ENCODE data around the gene MLANA. TPM values are rescaled to one million over a fixed set of nuclear protein-coding genes. Genes with fewer than 3 reads are reported as not detected.
"Not testable (repeated sequence)": the region's sequence is repeated elsewhere in the genome, so short reads cannot be mapped to it uniquely, and the experiment has no call there.

The MLANA gene
- polyA plus RNA-seq, 3 donors: not detected

DNA sequence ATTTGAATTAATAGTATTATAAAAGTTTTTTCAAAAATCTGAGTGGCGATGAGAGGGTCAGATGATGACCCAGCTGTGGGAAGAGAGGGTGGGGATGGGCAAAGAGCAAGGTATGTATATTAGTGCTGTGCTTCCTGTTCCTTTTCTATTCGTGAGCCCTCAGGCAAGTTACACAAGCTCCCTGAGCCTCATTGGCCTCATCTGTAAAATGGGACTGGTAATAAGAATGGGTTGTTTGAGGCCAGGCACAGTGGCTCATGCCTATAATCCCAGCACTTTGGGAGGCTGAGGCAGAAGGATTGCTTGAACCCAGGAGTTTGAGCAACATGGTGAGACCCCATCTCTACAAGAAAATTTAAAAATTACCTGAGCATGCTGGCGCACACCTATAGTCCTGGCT is 24.0 kb upstream of the MLANA start:
- 84 to 89% (median 86%) methylated on average over 3 of the region's 3 CpGs for WGBS, 3 donors
- no peak overlapping the region for H3K27ac ChIP-seq (ENCODE audit: low read depth, low read length)

DNA sequence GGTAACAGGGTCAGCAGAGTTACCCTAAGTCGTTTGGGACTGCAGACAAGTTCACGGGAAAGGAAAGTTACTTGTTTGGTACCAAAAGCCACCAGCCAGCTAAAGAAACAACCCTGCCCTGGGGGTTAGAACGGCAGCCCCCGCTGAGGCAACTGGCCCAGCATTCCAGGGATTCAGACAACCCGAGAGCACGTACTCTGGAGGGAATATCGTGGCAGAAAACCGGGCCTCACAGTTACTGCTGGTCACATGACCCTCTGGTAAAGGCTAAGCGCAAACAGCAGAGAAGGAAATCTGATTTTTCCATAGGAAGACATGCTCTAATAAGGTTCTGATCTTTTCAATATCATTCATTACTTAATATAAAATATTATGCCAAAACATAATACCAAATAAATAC is 22.5 kb upstream of the MLANA start:
- no peak overlapping the region for H3K27ac ChIP-seq (ENCODE audit: low read depth, low read length)
- WGBS, 3 donors: 79 to 84% (median 82%) methylated on average over 9 of the region's 9 CpGs

DNA sequence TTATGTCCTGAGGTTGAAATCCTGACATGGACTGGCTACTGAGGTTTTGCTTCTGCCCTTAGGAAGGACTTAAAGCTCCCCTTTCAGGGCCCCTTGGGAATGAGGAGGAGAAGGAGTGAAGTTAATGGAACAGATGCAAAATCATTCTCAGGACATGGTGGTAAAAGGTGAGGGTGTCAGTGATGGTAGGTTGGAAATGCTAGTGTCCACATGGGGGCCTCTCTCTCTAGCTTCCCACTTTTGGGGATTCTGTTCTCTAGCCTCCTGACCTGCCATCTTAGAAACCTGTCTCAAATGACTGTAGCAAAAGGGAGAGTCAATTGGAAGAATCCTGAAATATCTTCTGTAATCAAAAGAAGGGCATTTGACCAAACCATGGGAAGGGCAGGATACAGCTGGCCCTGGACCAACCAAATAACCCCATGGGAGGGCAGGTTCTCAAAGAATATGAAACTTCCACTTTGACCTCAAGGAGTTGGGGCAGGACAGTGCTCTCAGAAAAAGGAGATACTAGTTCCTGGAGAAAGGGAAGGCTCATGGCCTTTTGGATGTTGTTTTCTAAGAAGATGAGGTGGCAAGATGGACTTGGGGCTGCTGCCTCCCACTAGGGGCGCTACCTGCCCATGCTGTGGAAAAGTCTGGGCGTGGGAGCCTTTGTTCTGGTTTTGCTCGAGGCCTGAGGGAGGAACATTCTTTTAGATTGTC is 21.2 kb upstream of the MLANA start:
- WGBS, 3 donors: 84 to 92% (median 89%) methylated on average over 3 of the region's 3 CpGs
- H3K27ac ChIP-seq (ENCODE audit: low read depth, low read length): no peak overlapping the region

DNA sequence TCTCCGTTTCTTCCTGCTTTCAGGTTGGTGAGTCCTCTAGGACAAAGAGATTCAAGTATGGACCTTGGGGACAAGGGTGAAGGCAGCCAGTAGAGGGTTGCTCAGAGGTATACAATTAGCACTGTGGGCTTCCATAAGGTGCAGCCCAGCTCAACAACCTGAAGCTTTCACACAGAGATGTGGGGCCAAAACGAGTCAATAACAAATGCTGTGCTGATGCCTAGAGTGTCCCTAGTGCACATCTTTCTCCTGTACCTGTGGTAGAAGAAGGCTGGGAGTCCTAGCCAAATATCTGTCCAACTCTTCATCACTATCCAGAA is 20.7 kb upstream of the MLANA start:
- H3K27ac ChIP-seq (ENCODE audit: low read depth, low read length): no peak overlapping the region

DNA sequence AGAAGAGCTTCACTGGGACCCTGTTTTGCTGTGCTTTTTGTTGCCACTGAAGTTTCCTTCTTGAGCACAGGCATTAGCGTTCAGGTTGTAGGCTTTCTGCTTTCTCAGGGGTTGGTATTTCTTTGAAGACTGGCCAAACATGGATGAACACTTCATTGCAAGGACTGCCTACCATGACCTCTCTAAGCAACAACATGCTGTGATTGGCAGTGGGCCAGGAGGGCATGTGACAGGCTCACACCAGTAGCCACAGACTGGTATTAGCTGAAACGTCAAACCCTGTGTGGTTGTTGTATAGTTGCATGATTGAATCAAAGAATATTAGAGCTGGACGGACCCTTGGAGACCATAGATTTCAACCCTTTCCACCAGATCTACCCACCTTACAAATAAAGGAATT is 20.0 kb upstream of the MLANA start:
- H3K27ac ChIP-seq (ENCODE audit: low read depth, low read length): no peak overlapping the region
- WGBS, 3 donors: 56 to 84% (median 77%) methylated on average over 3 of the region's 3 CpGs

More for the DNA sequence above, 20.7 kb upstream of the MLANA start:
- 72 to 90% (median 84%) methylated on average over 2 of the region's 2 CpGs for WGBS, 3 donors

DNA sequence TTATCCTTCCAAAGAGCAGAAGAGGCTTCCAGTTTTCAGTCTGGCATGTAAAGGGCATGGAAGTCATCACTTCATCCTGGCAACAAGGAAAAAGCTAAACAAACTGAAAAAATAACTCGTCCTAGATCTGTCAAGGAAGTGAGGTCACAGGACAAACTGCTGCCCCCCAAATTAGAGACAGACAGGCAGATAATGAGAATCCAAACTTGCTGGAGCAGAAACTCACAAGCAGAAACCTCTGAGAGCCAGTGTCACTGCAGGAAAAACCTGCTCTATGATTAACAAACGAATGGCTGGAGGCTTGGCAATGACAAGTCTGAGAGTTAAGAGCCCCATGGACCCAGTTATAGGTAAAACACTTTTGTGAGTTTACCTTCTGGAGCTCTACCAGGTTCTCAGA is 18.9 kb upstream of the MLANA start:
- WGBS, 3 donors: 52 to 61% (median 58%) methylated on average over 2 of the region's 2 CpGs
- no peak overlapping the region for H3K27ac ChIP-seq (ENCODE audit: low read depth, low read length)

DNA sequence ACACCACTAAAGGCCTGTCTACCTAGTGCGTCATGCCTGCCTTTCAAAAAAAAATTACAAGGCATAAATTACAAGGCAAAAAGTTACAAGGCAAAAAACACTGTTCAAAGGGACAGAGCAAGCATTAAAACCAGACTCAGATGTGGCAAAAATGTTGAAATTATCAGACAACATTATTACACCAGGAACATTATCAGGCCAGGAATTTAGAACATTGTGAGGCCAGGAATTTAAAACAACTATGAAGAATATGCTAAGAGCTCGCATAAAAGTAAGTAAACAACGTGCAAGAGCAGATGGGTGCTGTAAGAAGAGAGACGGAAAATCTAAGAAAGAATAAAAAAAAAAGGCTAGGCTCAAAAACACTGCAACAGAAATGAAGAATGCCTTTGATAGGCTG is 18.2 kb upstream of the MLANA start:
- WGBS, 3 donors: 67 to 84% (median 73%) methylated on average over 4 of the region's 4 CpGs
- H3K27ac ChIP-seq (ENCODE audit: low read depth, low read length): no peak overlapping the region

DNA sequence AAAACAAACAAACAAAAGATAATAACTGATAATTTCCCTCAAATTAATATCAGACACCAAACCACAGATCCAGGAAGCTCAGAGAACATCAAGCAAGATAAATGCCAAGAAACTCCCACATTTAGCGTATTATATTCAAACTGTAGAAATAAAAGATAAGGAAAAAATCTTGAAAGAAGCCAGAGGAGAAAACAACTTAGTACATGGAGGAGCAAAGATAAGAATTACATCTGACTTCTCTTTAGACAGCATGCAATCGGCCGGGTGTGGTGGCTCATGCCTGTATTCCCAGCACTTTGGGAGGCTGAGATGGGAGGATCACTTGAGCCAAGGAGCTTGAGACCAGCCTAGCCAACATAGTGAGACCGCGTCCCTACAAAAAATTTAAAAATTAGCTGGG is 17.2 kb upstream of the MLANA start:
- H3K27ac ChIP-seq (ENCODE audit: low read depth, low read length): no peak overlapping the region
- 87 to 89% (median 89%) methylated on average over 5 of the region's 5 CpGs for WGBS, 3 donors

DNA sequence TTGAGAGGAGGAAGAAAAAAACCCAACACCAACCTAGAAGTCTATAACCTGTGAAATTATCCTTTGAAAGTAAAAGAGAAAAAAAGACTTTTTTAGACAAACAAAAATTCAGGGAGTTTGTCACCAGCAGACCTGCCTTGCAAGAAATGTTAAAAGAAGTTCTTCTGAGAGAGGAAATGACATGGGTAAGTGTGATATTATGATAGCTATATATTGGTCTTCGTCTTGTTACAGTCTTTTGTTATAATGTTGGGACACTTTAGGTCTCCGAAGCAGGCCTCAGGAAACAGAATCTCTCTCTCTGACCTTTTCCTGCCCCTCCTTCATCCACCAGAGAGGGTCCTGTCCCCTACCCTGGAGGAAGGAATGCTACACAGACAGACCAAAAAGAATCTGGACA is 16.6 kb upstream of the MLANA start:
- no peak overlapping the region for H3K27ac ChIP-seq (ENCODE audit: low read depth, low read length)
- 68 to 92% (median 72%) methylated on average over 2 of the region's 2 CpGs for WGBS, 3 donors

DNA sequence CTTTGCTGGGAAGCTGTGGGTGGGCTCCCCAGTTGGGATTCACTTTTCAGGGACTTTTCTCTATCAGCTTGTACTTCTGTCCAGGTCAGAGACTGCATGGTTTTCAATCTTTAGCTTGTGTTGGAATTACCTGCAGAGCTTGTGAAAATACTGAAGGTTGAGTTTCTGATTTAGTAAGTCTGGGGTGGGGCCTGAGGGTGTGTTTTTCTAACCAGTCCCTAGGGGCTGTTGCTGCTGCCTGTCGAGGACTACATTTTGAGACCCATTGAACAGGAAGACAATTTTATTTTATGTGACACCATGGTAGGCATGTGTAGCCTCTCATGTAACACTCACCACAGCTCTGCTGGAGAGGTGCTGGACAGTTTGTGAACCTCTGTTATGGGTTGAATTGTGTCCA is 14.7 kb upstream of the MLANA start:
- WGBS, 3 donors: 71 to 72% (median 71%) methylated on average over 1 of the region's 1 CpG
- H3K27ac ChIP-seq (ENCODE audit: low read depth, low read length): no peak overlapping the region

DNA sequence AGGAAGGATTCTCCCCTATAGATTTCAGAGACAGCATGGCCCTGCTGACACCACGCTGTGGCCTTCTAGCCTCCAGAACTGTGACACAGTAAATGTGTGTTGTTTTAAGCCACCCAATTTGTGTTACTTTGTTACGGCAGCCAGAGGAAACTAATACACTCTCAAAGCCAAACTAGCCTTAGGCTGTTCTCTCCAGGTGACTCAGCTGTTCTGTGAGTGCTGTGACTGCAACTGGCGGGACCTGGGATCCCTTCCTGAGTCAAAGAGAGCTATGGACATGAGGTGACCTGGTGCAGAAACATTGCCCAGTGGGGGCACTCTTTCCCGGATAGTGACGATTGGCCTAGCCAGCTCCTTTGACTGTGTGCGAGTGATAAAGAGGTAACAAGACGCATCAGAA is 14.0 kb upstream of the MLANA start:
- WGBS, 3 donors: 91 to 93% (median 92%) methylated on average over 7 of the region's 7 CpGs
- H3K27ac ChIP-seq (ENCODE audit: low read depth, low read length): no peak overlapping the region

DNA sequence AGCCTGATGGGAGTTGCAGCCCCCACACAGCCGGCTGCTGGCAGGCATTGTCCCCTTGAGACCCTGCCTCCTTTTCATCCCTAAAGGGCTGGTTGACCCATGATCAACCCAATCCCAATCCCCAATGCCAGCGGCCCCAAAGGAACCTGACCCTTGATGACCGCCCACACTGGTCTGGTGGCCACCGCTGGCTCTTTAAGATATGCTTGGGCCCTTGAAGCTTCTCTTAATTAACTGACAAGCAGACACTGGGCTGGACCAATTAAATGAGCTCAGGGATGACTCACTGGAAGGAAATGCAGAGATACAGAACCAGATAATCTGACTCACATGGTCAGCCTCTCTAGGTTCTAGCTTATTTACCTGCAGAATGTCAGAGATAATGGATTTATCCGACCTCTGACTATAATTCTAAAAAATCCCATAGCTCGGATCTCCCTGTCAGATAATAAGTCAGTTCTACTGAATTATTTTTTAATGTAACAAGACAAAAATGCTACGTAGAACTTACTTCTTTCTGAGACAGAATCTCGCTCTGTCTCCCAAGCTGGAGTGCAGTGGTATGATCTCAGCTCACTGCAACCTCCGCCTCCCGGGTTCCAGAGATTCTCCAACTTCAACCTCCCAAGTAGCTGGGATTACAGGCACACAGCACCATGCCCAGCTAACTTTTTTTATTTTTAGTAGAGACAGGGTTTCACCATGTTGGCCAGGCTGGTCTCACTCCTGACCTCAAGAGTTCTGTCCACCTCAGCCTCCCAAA is 11.1 kb upstream of the MLANA start:
- H3K27ac ChIP-seq (ENCODE audit: low read depth, low read length): no peak overlapping the region
- 71 to 82% (median 80%) methylated on average over 10 of the region's 10 CpGs for WGBS, 3 donors

DNA sequence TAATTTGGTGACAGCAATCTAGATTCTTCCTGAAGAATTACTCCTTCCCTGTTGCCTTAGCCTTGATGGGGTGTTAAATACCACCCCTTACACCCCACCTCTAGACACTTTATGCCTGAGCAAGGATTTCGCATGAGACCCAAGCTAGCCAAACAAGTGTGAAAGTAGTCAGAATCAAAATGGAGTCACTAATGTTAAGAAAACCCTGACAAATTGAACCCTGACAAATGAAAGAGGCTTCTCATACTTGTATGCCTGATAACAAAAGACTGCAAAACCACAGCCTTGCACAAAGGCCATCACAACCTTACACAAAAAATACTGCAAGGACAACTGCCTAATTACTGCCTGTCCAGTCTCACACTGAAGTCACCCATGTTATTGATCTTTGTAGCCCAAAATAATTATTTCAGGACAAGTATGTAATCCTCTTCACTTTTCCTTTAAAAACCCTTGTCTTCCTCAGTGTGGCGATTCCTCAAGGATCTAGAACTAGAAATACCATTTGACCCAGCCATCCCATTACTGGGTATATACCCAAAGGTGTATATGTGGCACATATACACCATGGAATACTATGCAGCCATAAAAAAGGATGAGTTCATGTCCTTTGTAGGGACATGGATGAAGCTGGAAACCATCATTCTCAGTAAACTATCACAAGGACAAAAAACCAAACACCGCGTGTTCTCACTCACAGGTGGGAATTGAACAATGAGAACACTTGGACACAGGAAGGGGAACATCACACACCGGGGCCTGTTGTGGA is 8.3 kb upstream of the MLANA start:
- 90 to 91% (median 91%) methylated on average over 3 to 5 of the region's 5 CpGs for WGBS, 3 donors
- H3K27ac ChIP-seq (ENCODE audit: low read depth, low read length): not testable (repeated sequence)

DNA sequence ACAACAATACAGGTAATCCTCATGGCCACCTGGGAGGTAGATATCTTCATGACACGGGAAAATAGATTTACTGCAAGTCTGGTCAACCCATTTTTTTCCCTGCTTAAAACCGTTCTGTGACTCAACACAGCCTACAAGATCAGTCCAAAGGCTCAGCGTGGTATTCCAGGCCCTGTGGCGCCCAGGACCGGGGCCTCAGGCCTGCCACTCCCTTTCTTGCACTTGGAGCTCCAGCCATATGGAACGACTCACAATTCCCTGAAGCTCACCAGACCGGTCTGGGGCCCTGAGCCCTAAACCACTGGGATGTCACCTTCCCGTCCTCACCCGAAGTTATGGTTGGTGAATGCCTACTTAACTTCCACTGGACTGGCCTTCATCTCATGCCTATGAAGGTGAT is 6.5 kb upstream of the MLANA start:
- WGBS, 3 donors: 76 to 78% (median 76%) methylated on average over 9 of the region's 9 CpGs
- H3K27ac ChIP-seq (ENCODE audit: low read depth, low read length): no peak overlapping the region

DNA sequence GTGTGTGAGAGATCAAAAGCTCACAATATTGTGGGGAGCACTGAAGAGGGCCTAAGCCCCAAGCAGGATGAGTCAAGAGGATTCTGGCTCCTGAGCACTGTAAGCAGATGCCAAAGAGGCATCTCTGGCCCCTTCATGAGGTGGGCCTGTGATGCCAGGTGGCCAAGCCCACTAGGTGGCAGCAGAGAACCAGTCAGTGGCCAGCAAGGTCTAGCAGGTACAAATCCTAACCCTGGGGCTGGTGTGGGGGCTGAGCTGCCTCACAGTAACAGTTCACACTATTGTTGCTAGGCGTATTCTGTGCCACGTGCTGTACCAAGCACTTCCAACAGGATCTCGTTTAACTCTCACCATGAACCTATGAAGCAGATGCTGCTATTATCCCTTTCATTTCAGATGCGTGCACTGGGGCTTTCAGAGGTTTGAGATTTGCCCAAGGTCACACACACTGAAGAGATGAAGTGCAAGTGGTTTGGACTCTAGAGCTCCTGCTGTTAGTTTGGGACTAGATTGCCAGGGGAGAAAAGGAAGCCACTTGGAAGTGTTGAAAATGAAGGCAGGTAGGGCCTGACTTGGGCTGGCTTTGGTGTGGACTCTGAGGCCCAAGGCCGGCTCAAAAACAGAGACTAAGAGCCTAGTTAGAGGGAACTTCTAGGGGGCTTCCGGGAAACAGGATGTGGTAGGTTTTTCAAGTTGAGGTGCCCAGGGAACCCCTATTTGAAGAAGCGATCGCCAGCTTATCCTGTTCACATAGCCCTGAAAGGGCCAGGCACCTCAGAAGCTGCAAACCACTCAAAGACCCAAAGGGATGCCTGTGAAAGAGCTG is 4.4 kb upstream of the MLANA start:
- WGBS, 3 donors: 49 to 62% (median 53%) methylated on average over 8 of the region's 8 CpGs
- H3K27ac ChIP-seq (ENCODE audit: low read depth, low read length): no peak overlapping the region

DNA sequence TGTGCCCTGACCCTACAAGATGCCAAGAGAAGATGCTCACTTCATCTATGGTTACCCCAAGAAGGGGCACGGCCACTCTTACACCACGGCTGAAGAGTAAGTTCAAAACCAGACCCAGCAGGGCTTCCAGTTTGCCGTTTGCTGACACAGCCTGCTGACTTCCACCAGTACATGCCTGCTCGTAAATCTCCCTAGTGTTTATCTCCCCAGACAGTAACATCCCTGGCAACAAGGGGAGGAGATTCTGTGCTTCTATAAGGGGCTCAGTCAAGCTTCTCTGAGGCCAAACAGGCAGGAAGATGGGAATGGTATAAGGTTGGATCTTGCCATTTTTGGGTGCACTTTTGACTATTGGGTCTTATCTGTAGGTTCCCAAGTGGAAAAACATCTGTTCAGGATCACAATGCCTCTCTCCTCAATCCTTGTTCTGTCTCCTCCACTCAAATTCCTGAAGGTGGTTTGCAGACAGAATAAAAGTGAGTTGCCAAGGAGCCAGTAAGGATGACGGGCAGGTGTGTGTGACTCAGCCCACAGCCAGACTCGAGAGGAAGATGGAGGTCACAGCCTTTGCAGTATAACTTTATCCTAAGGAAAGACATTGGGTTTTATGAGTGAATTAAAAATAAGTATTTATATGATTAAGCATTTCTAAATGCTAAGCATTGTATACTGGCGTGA is 1.9 kb downstream of the MLANA start:
- 55 to 71% (median 56%) methylated on average over 7 of the region's 7 CpGs for WGBS, 3 donors

DNA sequence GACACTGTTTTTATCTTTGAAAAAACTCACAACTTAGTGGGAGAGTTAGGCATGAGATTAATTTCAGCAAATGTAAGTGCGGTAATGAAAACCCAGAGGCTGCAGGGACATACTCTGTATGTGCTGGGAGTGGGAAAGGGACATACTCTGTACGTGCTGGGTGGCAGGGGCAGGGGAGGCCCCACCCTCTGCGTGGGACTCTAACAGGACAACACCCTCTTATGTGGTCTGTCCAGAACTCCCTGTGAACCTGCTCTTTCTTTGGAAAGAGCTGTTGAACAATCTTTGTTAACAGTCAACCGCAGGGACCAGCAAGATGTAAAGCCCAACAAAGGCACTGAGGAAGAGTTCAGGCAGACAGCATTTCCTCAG is 2.4 kb downstream of the MLANA start:
- 62 to 72% (median 71%) methylated on average over 4 of the region's 4 CpGs for WGBS, 3 donors
- H3K27ac ChIP-seq (ENCODE audit: low read depth, low read length): no peak overlapping the region

More for the DNA sequence above, 1.9 kb downstream of the MLANA start:
- no peak overlapping the region for H3K27ac ChIP-seq (ENCODE audit: low read depth, low read length)

DNA sequence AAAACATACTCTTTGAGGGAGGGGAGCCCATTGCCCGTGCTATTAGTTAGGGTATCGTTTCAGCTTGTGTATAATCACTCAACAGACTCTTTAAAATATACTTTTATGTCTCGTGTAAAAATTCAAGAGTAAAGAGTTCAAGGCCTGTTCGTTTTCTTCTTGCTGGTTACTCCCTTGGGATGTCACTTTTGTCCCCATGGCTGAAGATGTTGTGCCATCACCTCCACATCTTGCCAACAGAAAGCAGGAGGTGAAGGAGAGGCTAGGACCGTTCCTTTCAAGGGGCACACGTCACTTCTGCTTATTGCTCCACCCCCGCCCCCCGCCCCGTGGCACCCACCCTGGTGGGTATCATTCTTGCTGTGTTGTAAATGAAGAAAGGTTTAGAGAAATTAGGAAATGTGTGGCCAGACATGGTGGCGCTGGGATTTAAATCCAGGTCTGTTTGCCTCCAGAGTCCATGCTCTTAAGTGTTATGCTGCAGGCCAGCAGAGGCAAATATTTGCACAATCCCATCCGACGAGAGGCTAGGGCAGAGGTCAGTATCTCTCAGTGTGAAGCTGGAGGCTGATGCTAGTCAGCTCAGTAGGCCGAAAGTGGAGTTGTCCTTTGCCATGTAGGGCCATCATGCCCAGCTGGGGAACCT is 3.0 kb downstream of the MLANA start:
- H3K27ac ChIP-seq (ENCODE audit: low read depth, low read length): no peak overlapping the region
- 69 to 83% (median 73%) methylated on average over 13 of the region's 13 CpGs for WGBS, 3 donors
